CD4-positive, alpha-beta memory T cell (primary cell): Measurements from ENCODE around the gene IL36RN. TPM values are rescaled to one million over a fixed set of nuclear protein-coding genes. Genes with fewer than 3 reads are reported as not detected.
"Not testable (repeated sequence)": the region's sequence is repeated elsewhere in the genome, so short reads cannot be mapped to it uniquely, and the experiment has no call there.

Experiments
- CTCF ChIA-PET: fragments of 350-600 bp; sonication (Branson Sonifier 250); formaldehyde crosslinking; loops from one replicate; lab custom pipeline; 2021; ENCODE audit warnings: inconsistent platforms; ENCODE audit not compliant: partially characterized antibody; lab: Charles Lee
- POLR2A ChIA-PET: fragments of 350-600 bp; sonication (Branson Sonifier 250); formaldehyde crosslinking; loops from one replicate; lab custom pipeline; 2021; ENCODE audit not compliant: partially characterized antibody; lab: Charles Lee
- DNase-seq, 5 donors: peaks; one replicate each; pipeline versions ENCODE4 v3.0.0 to v3.0.0-alpha.2; 2020 to 2022; ENCODE audit warnings: mixed read lengths in 1 of 5
- H3K27ac ChIP-seq: one replicate; pipeline ENCODE4 v1.7.0; 2013; ENCODE audit warnings: low read depth, low read length
- H3K27me3 ChIP-seq: 2 replicates; pipeline ENCODE4 v1.7.0; 2013; ENCODE audit warnings: mild to moderate bottlenecking, low read length, moderate library complexity; ENCODE audit not compliant: insufficient read depth
- H3K36me3 ChIP-seq: 2 replicates; pipeline ENCODE4 v1.7.0; 2013; ENCODE audit warnings: mild to moderate bottlenecking, low read length, moderate library complexity; ENCODE audit not compliant: insufficient read depth
- H3K4me1 ChIP-seq: 2 replicates; pipeline ENCODE4 v1.7.0; 2013; ENCODE audit warnings: mild to moderate bottlenecking, low read length, moderate library complexity; ENCODE audit not compliant: insufficient read depth
- H3K4me3 ChIP-seq, 2 donors: one replicate each; pipeline ENCODE4 v1.7.0; 2013; ENCODE audit warnings: low read length in 2 of 2, mild to moderate bottlenecking in 1 of 2
- H3K9me3 ChIP-seq, 2 donors: one replicate each; pipeline ENCODE4 v1.7.0; 2013; ENCODE audit warnings: low read length in 2 of 2, control low read depth in 1 of 2; ENCODE audit not compliant: control insufficient read depth in 1 of 2
- H3K27ac Mint-ChIP-seq, 7 donors: one replicate each; pipeline ENCODE4 v1.8.0; 2020 to 2021; ENCODE audit warnings: mixed read lengths in 7 of 7, mild to moderate bottlenecking in 6 of 7, inconsistent platforms in 3 of 7, moderate library complexity in 3 of 7
- H3K27me3 Mint-ChIP-seq, 2 donors: one replicate each; pipeline ENCODE4 v1.8.0; 2020 to 2021; ENCODE audit warnings: mixed read lengths in 2 of 2
- H3K36me3 Mint-ChIP-seq, 2 donors: one replicate each; pipeline ENCODE4 v1.8.0; 2020 to 2021; ENCODE audit warnings: mixed read lengths in 2 of 2, inconsistent platforms in 1 of 2, mild to moderate bottlenecking in 1 of 2
- H3K4me1 Mint-ChIP-seq, 4 donors: one replicate each; pipeline ENCODE4 v1.8.0; 2020 to 2021; ENCODE audit warnings: mixed read lengths in 4 of 4, mild to moderate bottlenecking in 1 of 4
- H3K4me3 Mint-ChIP-seq, 8 donors: one replicate each; pipeline ENCODE4 v1.8.0; 2020 to 2021; ENCODE audit warnings: mixed read lengths in 8 of 8, mild to moderate bottlenecking in 7 of 8, moderate library complexity in 6 of 8, inconsistent platforms in 3 of 8
- H3K9me3 Mint-ChIP-seq, 8 donors: one replicate each; pipeline ENCODE4 v1.8.0; 2020 to 2021; ENCODE audit warnings: mixed read lengths in 8 of 8, mild to moderate bottlenecking in 5 of 8, inconsistent platforms in 3 of 8, moderate library complexity in 1 of 8
- intact Hi-C: fragments of 100-400 bp; cut with micrococcal nuclease; formaldehyde crosslinking; loops from one replicate; pipeline ENCODE4 v1.15.1; 2023
- polyA plus RNA-seq, 2 donors: library from polyadenylated mRNA; unstranded; fragments of 300-500 nt; fragmentation: Illumina TruSeq; gene quantifications; one replicate each; pipeline ENCODE4 v1.2.3, GENCODE V29; 2021
- total RNA-seq, 2 experiments: library from RNA; stranded (reverse); gene quantifications; one replicate each; pipeline ENCODE4 v1.2.3, GENCODE V29; 2021

The IL36RN gene
- total and polyA plus RNA-seq, 4 experiments from 2014 or later, result not detected

- H3K36me3 Mint-ChIP-seq, result no peaks in the 10 kb centered on the region
- no peaks in the 10 kb centered on the region for H3K36me3 ChIP-seq
- ChIA-PET CTCF (interaction anchor here (0.6 to 2.4 kb wide), 2 partner anchors 8 kb away, joined by 3 to 10 read pairs; no protein-coding TSS in a partner anchor), POLR2A (no interaction called here)
- H3K4me3 Mint-ChIP-seq, result no peak overlapping the region
- no peaks in the 10 kb centered on the region for H3K4me1 ChIP-seq
- H3K4me1 Mint-ChIP-seq, result no peaks in the 10 kb centered on the region
- intact Hi-C loops, result no loop called here
- peaks cover 7 to 11% of the 10 kb centered on the region in 2 donors for H3K27me3 Mint-ChIP-seq
- no peak for DNase-seq
- no peak overlapping the region for H3K27ac ChIP-seq
- no peaks in the 10 kb centered on the region for H3K9me3 ChIP-seq
- H3K27me3 ChIP-seq, result no peaks in the 10 kb centered on the region
- H3K27ac Mint-ChIP-seq, result no peak overlapping the region
- H3K9me3 Mint-ChIP-seq, result peaks cover 0 to 4% (median 2%) of the 10 kb centered on the region in 8 donors
- no peak overlapping the region for H3K4me3 ChIP-seq
Observed at GRCh38 chr2:113088213-113088992, 29.4 kb downstream of the IL36RN start.

DNA sequence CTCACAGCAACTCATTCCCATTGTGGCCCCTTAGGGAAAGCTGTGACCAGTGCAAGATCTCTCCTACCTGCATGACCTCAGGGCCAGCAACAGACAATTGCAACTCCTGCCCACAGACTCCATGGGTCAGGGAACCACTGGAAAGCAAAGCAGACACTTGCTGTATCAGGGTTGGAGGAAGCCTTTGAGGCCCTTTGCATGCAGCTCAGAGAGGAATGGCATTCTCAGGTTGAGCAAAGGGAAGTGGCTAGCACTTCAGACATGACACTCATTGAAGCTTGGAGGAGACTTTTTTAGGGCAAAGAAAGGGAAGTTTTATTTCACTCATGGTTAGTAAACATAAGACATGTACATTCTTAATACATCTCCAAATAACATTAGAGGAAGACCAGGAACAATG, 30.9 kb downstream of the IL36RN start:
- Histone ChIP-seq H3K27me3 (no peaks in the 10 kb centered on the region), H3K4me1 (no peaks in the 10 kb centered on the region), H3K27ac (no peak overlapping the region), H3K9me3 (no peaks in the 10 kb centered on the region), H3K4me3 (no peak overlapping the region), H3K36me3 (no peaks in the 10 kb centered on the region)
- H3K4me3 Mint-ChIP-seq, result no peak overlapping the region
- no peak for DNase-seq
- ChIA-PET CTCF (interaction anchor here (2.4 kb wide), 1 partner anchor 10 kb away, joined by 10 read pairs; no protein-coding TSS in a partner anchor), POLR2A (interaction anchor here (1.1 kb wide), 1 partner anchor 10 kb away, joined by 4 read pairs; no protein-coding TSS in a partner anchor)
- H3K4me1 Mint-ChIP-seq, result no peaks in the 10 kb centered on the region
- H3K36me3 Mint-ChIP-seq, result no peaks in the 10 kb centered on the region
- no peak overlapping the region for H3K27ac Mint-ChIP-seq
- peaks cover 0 to 4% (median 2%) of the 10 kb centered on the region in 8 donors for H3K9me3 Mint-ChIP-seq
- intact Hi-C loops, result no loop called here
- peaks cover 7 to 11% of the 10 kb centered on the region in 2 donors for H3K27me3 Mint-ChIP-seq

- intact Hi-C loops, result no loop called here
- Mint-ChIP-seq H3K4me1 (no peaks in the 10 kb centered on the region), H3K9me3 (peaks cover 3 to 12% (median 5%) of the 10 kb centered on the region in 8 donors), H3K27ac (no peak overlapping the region), H3K36me3 (no peaks in the 10 kb centered on the region), H3K27me3 (peaks cover 4 to 6% of the 10 kb centered on the region in 2 donors), H3K4me3 (no peak overlapping the region)
- no peaks in the 10 kb centered on the region for H3K36me3 ChIP-seq
- no peak overlapping the region for H3K4me3 ChIP-seq
- ChIA-PET POLR2A (no interaction called here), CTCF (interaction anchor here (1.0 kb wide), 1 partner anchor 11 kb away, joined by 4 read pairs; no protein-coding TSS in a partner anchor)
- H3K9me3 ChIP-seq, result no peaks in the 10 kb centered on the region
- H3K27ac ChIP-seq, result no peak overlapping the region
- DNase-seq, result no peak
- no peaks in the 10 kb centered on the region for H3K27me3 ChIP-seq
- no peaks in the 10 kb centered on the region for H3K4me1 ChIP-seq
Observed at GRCh38 chr2:113091231-113091896, 32.4 kb downstream of the IL36RN start.

DNA sequence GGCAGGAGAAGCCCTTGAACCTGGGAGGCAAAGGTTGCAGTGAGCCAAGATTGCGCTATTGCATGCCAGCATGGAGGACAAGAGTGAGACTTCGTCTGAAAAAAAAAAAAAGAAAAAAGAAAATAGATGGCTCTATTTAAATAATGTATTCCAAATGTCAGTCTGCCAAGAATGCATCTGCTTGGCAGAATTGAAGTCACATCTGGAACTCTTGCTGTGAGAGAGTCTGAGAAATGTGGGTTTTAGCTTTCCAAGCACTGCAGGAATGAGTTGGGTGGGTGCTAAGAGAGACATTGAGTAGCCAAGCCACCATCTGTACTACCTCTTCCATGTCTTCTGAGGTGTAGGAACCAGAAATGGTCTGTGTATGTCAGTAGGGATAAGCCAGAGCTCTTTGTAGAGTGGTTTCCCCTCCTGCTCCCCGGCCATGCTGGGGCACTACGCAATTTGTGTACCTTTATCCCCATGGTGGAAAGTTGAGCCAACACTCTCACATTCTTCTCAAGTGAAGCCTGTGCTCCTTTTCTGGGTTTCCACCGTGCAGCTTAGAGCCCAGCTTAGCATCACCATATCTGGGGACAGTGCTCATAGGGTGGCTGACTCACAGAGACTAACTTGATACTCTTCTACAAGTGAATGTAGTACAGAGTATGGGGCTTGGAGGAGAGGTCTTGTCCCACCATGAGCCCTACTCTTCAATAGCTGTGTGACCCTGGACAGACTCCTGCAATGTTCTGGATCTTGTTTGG, 34.0 kb downstream of the IL36RN start:
- intact Hi-C loops, result no loop called here
- Histone ChIP-seq H3K4me1 (peaks cover 6% of the 10 kb centered on the region), H3K9me3 (no peaks in the 10 kb centered on the region), H3K27me3 (no peaks in the 10 kb centered on the region), H3K27ac (no peak overlapping the region), H3K36me3 (no peaks in the 10 kb centered on the region), H3K4me3 (no peak overlapping the region)
- Mint-ChIP-seq H3K27ac (no peak overlapping the region), H3K4me1 (peaks cover 6 to 7% (median 6%) of the 10 kb centered on the region in 4 donors), H3K27me3 (peaks cover 4 to 7% of the 10 kb centered on the region in 2 donors), H3K4me3 (no peak overlapping the region), H3K36me3 (peaks cover 0 to 3% of the 10 kb centered on the region in 2 donors), H3K9me3 (peaks cover 3 to 12% (median 7%) of the 10 kb centered on the region in 8 donors)
- ChIA-PET POLR2A (no interaction called here), CTCF (interaction anchor here (0.6 kb wide), 1 partner anchor 73 kb away, joined by 3 read pairs; no protein-coding TSS in a partner anchor)
- DNase-seq, result no peak

DNA sequence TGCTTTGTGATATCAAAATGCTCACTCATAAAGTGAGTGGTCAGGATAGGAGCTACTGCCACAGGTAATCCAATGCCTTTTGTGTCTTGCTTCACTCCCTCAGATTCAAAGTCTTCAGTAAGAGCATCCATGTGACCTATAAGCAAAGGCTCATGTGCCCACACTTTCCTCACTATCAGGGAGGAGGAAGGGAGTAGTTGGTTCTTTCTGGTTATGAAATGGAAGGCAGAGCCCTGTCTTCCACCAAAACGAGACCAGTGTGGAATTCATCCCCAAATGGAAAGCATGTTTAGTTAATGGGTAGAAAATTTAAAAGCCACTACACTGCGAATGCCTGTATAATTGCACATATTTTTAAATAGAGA, 34.6 kb downstream of the IL36RN start:
- H3K27ac ChIP-seq, result no peak overlapping the region
- Mint-ChIP-seq H3K36me3 (peaks cover 0 to 3% of the 10 kb centered on the region in 2 donors), H3K27me3 (peaks cover 4 to 7% of the 10 kb centered on the region in 2 donors), H3K4me3 (no peak overlapping the region), H3K27ac (no peak overlapping the region), H3K4me1 (peaks cover 11 to 13% (median 12%) of the 10 kb centered on the region in 4 donors), H3K9me3 (peaks cover 3 to 14% (median 7%) of the 10 kb centered on the region in 8 donors)
- H3K27me3 ChIP-seq, result no peaks in the 10 kb centered on the region
- no peak overlapping the region for H3K4me3 ChIP-seq
- no peaks in the 10 kb centered on the region for H3K9me3 ChIP-seq
- intact Hi-C loops, result no loop called here
- peaks cover 12% of the 10 kb centered on the region for H3K4me1 ChIP-seq
- ChIA-PET CTCF (no interaction called here), POLR2A (no interaction called here)
- H3K36me3 ChIP-seq, result no peaks in the 10 kb centered on the region
- DNase-seq, result no peak

DNA sequence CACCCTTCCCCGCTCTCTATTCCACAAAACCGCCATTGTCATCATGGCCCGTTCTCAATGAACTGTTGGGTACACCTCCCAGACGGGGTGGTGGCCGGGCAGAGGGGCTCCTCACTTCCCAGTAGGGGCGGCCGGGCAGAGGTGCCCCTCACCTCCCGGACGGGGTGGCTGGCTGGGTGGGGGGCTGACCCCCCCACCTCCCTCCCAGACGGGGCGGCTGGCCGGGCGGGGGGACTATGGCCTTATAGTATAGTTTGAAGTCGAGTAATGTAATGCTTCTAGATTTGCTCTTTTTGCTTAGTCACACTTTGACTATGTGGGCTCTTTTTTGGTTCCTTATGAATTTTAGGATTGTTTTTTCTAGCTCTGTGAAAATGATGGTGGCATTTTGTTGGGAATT, 37.3 kb downstream of the IL36RN start:
- H3K27ac ChIP-seq, intact Hi-C loops, H3K36me3 ChIP-seq, H3K36me3 Mint-ChIP-seq, POLR2A ChIA-PET, H3K4me3 Mint-ChIP-seq, CTCF ChIA-PET, H3K4me3 ChIP-seq, H3K27me3 ChIP-seq, H3K27ac Mint-ChIP-seq, DNase-seq, H3K9me3 ChIP-seq, H3K27me3 Mint-ChIP-seq: not testable (repeated sequence)
- peaks cover 3 to 14% (median 7%) of the 10 kb centered on the region in 8 donors for H3K9me3 Mint-ChIP-seq
- H3K4me1 Mint-ChIP-seq, result peaks cover 11 to 13% (median 12%) of the 10 kb centered on the region in 4 donors
- peaks cover 12% of the 10 kb centered on the region for H3K4me1 ChIP-seq
